A673 (cell line): ENCODE data around the gene OPRL1.

Experiments
- CTCF ChIP-seq: fragments of 300-800, 200-600 bp; sonication (generic); conservative IDR thresholded peaks from 2 replicates; pipeline ENCODE4 v1.5.1; 2017; ENCODE audit warnings: low read depth, mild to moderate bottlenecking, antibody characterized with exemption, low read length, moderate library complexity, mixed read lengths
- EZH2 ChIP-seq: fragments of 200-600 bp; sonication (generic); IDR thresholded peaks from 2 replicates; pipeline ENCODE4 v1.6.1; 2017; ENCODE audit warnings: borderline replicate concordance, low read depth, mild to moderate bottlenecking, mixed read lengths, antibody characterized with exemption, low read length; ENCODE audit not compliant: poor library complexity, severe bottlenecking

DNA sequence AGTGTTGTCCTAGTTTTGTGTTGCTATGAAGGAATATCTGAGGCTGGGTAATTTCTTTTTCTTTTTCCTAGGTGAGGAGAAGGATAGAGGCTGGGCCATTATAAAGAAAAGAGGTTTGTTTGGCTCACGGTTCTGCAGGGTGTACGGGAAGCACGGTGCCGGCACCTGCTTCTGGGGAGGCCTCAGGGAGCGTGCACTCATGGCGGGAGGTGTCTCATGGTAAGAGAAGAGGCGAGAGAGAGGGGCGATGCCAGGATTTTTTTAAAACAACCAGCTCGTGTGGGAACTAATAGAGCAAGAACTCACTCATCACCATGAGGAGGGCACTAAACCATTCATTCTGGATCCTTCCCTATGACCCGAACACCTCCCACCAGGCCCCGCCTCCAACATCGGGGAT is 41.7 kb downstream of the OPRL1 start:
- TF ChIP-seq CTCF: no peak
- TF ChIP-seq EZH2: no peak
